Right ventricle myocardium inferior (tissue), 1 donor: ENCODE results near the gene RBMS3. TPM values are rescaled to one million over a fixed set of nuclear protein-coding genes. Genes with fewer than 3 reads are reported as not detected.
"Not testable (repeated sequence)": the region's sequence is repeated elsewhere in the genome, so short reads cannot be mapped to it uniquely, and the experiment has no call there.

Source experiments
- ATAC-seq: fragments of 200-7000 bp; cut with Tn5 transposase; one replicate; pipeline ENCODE4 v1.9.1; 2020; ENCODE audit warnings: mild to moderate bottlenecking, moderate library complexity
- DNase-seq: peaks from one replicate; pipeline ENCODE4 v3.0.0; 2021; ENCODE audit errors: missing footprints
- intact Hi-C: fragments of 100-400 bp; cut with DNase I; formaldehyde crosslinking; loops from one replicate; pipeline ENCODE4 v1.11.0; 2022
- total RNA-seq: library from RNA; stranded (reverse); fragmentation: NEBNext Ultra II Directional; extraction: Animal tissue kit (Norgen Biotek cat#: 25700); gene quantifications from one replicate; pipeline ENCODE4 v1.2.1, GENCODE V29; 2021
- donor health status: DM: no; HTN: yes; CAD: no; lungs with severe emphysema.

The RBMS3 gene
- total RNA-seq, 1 donor from 2014 or later = 32.7 TPM

DNA sequence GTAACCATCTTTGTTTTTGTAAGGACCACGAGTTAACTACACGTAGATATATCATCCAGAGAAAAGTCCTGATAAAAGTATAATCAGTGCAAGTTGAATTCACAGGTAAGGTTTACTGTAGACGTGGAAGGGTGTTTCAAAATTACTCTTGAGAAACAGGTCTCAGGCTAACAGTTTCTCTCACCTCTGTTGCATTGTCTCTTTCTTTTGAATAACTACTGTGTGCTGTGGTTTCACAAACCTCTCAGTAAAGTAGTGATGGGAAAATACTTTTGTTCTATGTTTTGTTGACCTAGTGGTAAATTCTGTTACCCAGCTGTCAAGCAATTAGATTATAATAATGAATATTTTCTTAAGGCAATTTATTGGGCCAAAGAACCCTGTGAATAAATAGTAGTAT lies 75.2 kb downstream of the RBMS3 start:
- ATAC-seq = no peak
- intact Hi-C loops = no loop called here
- DNase-seq = no peak

- DNase-seq, intact Hi-C loops, ATAC-seq: not testable (repeated sequence)
These were observed 79.4 kb downstream of the RBMS3 start for GRCh38 chr3:29360289-29360688.

- ATAC-seq = no peak
- intact Hi-C loops = no loop called here
- DNase-seq = no peak
These were observed 82.2 kb downstream of the RBMS3 start for GRCh38 chr3:29363110-29363509.

DNA sequence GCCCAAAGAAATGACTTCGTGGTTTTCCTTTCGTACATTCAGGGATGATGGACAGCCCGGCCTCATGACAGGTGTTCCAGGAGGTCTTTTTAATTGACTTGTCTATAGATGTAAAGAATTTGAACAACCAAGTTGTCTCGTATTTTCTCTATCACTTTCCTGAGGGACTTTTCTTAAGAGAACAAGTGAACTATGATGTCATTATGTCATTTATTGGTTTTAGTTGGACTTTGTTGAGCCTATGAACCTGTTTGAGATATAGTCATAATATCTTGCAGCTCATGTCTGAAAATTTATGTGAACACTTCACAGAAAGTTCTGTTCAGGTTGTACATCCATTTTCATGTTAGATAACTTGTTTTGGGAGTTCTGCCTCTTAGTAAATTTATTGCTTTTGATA lies 89.2 kb downstream of the RBMS3 start:
- no peak for ATAC-seq
- no peak for DNase-seq
- intact Hi-C loops = no loop called here

GRCh38 chr3:29370476-29371420 lies 89.9 kb downstream of the RBMS3 start:
- no peak for ATAC-seq
- no peak for DNase-seq
- intact Hi-C loops = no loop called here

- no peak for ATAC-seq
- DNase-seq = no peak
- intact Hi-C loops = no loop called here
These were observed 92.3 kb downstream of the RBMS3 start for GRCh38 chr3:29373131-29373680.

DNA sequence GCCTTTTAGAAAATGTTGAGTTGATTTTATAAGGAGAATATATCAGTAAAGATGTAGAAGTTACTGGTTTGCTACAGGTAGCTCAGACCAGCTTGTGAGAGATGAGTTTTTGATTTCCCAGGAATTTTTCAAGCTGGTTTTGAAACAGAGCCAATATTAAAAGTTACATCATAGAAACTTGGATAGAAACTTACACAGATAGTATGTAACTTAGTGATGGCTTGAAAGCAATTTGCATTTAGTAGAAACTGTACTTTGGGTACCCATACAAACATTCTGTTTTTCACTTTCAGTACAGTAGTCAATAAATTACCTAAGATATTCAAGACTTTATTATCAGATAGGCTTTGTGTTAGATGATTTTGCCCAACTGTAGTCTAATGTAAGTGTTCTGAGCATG lies 93.4 kb downstream of the RBMS3 start:
- intact Hi-C loops = no loop called here
- ATAC-seq (peak; percentile 5), DNase-seq (no peak)

DNA sequence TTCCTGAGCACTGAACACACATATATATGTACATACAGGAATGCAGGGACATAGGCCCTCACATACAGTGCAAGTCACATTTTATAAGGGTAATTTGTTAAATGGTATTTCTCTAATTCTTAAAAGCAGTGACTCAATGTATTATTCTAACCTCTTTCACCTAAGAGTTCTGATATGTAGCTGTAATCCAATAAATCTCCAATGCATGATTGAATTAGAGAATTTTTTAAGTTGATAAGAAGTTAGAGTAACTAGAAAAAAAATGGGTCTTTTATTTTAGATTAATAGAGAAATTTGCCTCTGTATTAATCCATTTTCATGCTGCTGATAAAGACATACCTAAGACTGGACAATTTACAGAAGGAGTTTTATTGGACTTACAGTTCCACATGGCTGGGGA lies 98.2 kb downstream of the RBMS3 start:
- DNase-seq (no peak), ATAC-seq (no peak)
- intact Hi-C loops = no loop called here

GRCh38 chr3:29381595-29381994 lies 100.7 kb downstream of the RBMS3 start:
- intact Hi-C loops = no loop called here
- DNase-seq (no peak), ATAC-seq (no peak)

GRCh38 chr3:29382409-29382808 lies 101.5 kb downstream of the RBMS3 start:
- intact Hi-C loops = no loop called here
- DNase-seq = no peak
- peak; percentile 58 for ATAC-seq

DNA sequence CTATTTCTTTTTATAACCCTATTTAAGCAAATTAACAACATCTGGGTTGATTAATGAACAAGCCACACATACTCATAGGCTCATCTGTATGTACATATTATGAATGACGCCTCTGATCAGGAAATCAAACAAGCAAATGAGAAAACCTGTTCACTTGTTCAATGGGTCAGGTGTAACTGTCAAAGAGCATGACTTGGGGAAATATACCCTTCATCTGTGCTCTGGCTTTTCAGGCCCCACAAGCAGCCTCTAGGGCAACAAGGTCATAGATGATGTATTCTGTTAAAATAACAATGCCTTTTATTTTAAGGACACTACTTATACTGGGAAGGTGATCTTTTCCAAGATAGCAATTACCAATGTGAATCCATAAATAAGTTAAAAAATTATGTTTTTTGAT lies 102.0 kb downstream of the RBMS3 start:
- DNase-seq = no peak
- ATAC-seq = no peak
- intact Hi-C loops = no loop called here

GRCh38 chr3:29384640-29385039 lies 103.8 kb downstream of the RBMS3 start:
- intact Hi-C loops = no loop called here
- DNase-seq (no peak), ATAC-seq (peak; percentile 67)

GRCh38 chr3:29385046-29385830 lies 104.4 kb downstream of the RBMS3 start:
- ATAC-seq = peak; percentile 36
- no peak for DNase-seq
- intact Hi-C loops = no loop called here

- DNase-seq (no peak), ATAC-seq (no peak)
- intact Hi-C loops = no loop called here
These were observed 108.5 kb downstream of the RBMS3 start for GRCh38 chr3:29389362-29389761.

GRCh38 chr3:29392625-29393388 lies 111.9 kb downstream of the RBMS3 start:
- ATAC-seq = no peak
- intact Hi-C loops = no loop called here
- no peak for DNase-seq

DNA sequence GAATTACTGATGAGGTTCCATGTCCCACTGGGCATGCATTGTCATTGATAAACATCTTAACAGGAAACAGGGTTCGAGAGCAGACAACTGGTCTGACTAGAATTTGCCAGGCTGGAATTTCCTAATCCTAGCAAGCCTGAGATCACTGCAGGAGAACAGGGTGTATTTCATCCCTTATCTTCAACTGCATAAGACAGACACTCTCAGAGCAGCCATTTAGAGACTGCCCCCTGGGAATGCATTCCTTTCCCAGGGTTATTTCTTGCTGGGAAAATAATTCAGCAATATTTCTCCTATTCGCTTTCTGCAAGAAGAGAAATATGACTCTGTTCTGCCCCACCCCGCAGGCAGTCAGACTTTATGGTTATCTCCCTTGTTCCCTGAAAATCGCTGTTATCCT lies 113.1 kb downstream of the RBMS3 start:
- intact Hi-C loops, ATAC-seq, DNase-seq: not testable (repeated sequence)

DNA sequence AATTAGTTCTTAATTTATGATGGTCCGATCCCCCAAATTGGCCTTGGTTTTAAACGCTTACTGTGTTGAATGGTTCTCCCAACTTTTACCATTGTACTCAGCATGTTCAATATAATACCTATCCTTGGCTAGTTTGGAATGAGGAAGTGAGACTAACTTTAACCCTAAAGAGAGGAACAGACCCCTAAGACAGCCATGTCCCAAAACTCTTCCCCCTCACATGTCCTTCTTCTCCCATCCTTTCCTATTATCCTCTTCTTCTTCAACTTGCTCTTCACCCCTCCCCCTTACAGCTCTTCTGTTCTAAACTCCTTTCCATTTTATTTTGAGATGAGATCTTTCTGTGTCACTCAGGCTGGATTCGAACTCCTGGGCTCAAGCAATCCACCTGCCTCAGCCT lies 116.5 kb downstream of the RBMS3 start:
- no peak for DNase-seq
- intact Hi-C loops = no loop called here
- ATAC-seq = no peak

DNA sequence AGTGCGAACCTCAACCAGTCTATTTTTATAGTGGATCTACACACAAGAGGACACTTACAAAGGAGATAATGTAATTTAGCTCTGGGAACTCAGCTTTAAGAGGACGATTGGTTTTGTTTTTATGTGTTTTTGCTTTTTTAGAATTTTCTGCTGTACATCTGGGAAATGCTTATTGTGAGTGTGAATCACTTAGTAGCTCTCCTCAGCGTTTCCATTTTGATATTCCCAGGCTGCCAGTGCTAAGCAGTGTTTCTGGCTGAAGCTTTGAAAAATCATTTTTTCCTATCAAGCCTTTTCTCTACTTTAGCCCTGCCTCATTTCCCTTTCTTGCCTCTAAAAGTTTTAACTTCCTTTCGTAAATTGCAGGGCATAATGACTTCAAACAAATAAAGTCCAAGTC lies 117.9 kb downstream of the RBMS3 start:
- intact Hi-C loops = no loop called here
- ATAC-seq (no peak), DNase-seq (no peak)

DNA sequence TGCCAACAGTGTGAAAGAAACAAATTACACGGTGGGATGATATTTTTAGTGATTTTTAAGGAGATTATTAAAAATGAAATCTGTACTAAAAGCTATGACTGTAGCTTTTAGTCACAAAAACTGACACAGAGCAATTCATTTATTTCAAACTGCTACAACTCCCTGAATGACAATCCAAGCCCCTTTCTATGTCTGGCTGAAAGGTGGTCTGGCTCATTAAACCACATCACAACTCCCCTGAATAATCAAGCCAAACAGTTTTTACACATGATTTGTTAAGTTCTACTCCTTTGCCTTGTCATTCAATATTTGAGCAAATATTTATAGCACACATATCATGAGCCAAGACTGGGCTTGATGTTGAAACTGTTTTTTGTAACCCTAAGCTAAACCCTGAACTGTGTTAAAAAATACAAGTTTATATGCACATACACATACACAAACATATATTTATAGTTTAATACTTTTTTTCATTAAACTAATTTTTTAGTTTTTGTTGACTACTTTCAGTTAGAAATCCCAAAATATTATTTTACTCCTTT lies 125.5 kb downstream of the RBMS3 start:
- ATAC-seq = no peak

More for the DNA sequence above, 125.5 kb downstream of the RBMS3 start:
- intact Hi-C loops = no loop called here
- DNase-seq = no peak
